Astrocyte of the spinal cord (primary cell): ENCODE measurements around the gene GALK1.

ENCODE experiments used
- DNase-seq: peaks from one replicate; pipeline ENCODE4 v3.0.0; 2011; ENCODE audit warnings: low read depth, low spot score
- H3K4me3 ChIP-seq: 2 replicates; pipeline ENCODE4 v1.5.1; 2011; ENCODE audit warnings: low read depth, mild to moderate bottlenecking, low read length, moderate library complexity
- in situ Hi-C: cut with HindIII; loops from 2 replicates; pipeline ENCODE4 v1.10.0; 2017; ENCODE audit warnings: low sequenced_read_pairs
- TF ChIP-seq, protein P1 (sequence below): IDR thresholded peaks from 2 replicates; pipeline ENCODE4 v1.5.1; 2012; ENCODE audit warnings: low read depth, mild to moderate bottlenecking, low read length, inconsistent platforms

The GALK1 gene

DNA sequence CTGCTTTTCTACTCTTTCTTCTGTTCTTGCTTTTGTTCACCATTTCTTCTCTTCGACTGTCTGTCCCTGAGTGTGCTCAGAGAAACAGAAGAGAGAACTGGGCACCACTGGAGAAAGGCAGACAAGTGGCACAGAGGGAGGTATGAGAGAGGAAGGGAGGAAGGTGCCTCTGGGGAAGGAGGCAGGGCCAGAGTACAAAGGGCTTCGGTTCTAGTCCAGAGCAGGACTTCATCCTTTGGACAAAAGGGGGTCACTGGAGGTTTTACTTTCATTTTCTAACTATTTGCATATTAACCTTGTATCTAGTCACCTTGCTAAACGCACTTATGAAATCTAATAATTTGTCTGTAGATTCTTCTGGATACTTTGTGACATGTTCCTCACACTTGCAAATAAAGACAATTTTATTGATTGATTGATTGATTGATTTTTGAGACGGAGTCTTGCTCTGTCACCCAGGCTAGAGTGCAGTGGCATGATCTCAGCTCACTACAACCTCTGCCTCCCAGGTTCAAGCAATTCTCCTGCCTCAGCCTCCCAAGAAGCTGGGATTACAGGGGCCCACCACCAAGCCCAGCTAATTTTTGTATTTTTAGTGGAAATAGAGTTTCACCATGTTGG, 30.2 kb downstream of the GALK1 start:
- in situ Hi-C loops, result no loop called here
- no peak for DNase-seq
- no peak overlapping the region for H3K4me3 ChIP-seq
- TF ChIP-seq, protein P1, sequence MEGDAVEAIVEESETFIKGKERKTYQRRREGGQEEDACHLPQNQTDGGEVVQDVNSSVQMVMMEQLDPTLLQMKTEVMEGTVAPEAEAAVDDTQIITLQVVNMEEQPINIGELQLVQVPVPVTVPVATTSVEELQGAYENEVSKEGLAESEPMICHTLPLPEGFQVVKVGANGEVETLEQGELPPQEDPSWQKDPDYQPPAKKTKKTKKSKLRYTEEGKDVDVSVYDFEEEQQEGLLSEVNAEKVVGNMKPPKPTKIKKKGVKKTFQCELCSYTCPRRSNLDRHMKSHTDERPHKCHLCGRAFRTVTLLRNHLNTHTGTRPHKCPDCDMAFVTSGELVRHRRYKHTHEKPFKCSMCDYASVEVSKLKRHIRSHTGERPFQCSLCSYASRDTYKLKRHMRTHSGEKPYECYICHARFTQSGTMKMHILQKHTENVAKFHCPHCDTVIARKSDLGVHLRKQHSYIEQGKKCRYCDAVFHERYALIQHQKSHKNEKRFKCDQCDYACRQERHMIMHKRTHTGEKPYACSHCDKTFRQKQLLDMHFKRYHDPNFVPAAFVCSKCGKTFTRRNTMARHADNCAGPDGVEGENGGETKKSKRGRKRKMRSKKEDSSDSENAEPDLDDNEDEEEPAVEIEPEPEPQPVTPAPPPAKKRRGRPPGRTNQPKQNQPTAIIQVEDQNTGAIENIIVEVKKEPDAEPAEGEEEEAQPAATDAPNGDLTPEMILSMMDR, result no peak

DNA sequence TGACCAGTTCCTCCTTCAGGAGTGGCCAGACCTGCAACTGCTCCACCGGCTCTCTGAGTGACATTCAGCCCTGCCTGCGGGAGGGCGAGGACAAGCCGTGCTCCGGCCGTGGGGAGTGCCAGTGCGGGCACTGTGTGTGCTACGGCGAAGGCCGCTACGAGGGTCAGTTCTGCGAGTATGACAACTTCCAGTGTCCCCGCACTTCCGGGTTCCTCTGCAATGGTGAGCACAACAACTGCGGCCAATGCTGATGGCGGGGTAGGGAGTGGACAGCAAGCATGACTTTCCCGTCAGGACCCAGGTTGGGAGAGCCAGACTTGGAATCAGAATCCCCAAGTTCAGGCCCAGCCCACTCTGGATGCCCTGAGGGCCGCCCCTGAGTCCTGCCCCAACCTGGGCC, 31.5 kb downstream of the GALK1 start:
- no peak overlapping the region for H3K4me3 ChIP-seq
- TF ChIP-seq, protein P1, result no peak
- in situ Hi-C loops, result no loop called here
- DNase-seq, result no peak

DNA sequence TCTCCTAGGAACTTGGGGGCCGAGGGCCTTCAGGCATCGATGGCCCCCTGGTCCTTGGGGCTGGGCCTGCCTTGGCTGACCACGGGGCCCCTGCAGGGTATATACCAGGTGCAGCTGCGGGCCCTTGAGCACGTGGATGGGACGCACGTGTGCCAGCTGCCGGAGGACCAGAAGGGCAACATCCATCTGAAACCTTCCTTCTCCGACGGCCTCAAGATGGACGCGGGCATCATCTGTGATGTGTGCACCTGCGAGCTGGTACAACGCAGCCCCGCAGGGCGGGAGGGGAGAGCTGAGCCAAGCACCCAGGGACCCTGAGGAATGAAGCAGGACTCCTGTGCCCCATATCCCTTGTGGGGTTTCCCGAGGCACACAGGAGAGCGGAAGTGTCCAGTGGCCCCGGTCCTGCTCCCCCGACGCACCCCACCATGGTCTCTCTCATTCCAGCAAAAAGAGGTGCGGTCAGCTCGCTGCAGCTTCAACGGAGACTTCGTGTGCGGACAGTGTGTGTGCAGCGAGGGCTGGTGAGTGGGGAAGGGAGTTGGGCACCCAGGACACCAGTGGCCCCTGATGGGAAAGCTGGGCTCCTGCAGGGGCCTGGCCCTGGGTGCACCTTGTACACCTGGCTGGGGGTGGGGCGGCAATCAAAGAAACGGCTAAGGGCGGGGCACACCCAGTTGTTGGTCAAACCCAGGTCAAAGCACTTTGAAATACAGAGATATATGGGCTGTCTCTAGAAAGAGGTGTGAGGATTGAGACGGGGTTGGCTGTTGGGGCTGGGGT, 33.1 kb downstream of the GALK1 start:
- no peak overlapping the region for H3K4me3 ChIP-seq
- in situ Hi-C loops, result no loop called here
- TF ChIP-seq, protein P1, result no peak
- DNase-seq, result no peak

DNA sequence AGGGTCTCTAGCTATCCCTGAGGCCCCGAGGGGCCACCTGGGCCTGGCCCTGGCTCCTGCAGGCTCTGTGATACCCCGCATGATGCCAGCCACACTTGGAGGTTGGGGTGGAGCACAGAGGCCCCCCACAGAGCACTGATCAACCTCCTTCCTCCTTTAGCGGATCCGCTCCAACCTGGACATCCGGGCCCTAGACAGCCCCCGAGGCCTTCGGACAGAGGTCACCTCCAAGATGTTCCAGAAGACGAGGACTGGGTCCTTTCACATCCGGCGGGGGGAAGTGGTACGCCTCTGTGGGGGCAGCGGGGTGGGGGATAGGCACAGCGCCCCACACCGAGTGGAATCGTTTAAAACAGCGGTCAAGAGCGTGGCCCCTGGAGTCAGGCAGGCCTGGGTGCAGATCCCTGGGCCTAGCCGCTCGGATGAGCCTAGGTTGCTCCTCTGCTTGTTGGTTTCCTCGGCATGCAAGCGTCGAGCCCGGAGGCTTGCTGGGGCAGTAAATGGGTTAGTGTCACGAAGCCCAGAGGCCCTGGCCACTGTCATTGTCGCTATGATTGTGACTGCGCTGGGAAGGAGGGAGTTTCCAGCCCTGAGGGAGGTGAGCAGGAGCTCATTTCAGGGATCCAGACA, 33.8 kb downstream of the GALK1 start:
- no peak overlapping the region for H3K4me3 ChIP-seq
- no peak for DNase-seq
- TF ChIP-seq, protein P1, result no peak
- in situ Hi-C loops, result no loop called here

DNA sequence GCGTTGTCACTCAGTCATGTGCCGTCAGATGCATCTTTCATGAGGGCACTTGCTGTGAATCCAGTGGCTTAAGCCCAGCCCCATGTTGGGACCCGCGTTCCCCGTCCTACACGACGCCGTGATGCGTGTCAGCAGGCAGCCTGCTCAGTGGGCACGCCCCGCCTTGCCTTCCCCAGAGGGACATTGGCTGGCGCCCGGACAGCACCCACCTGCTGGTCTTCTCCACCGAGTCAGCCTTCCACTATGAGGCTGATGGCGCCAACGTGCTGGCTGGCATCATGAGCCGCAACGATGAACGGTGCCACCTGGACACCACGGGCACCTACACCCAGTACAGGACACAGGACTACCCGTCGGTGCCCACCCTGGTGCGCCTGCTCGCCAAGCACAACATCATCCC, 34.9 kb downstream of the GALK1 start:
- TF ChIP-seq, protein P1, result no peak
- no peak for DNase-seq
- no peak overlapping the region for H3K4me3 ChIP-seq
- in situ Hi-C loops, result no loop called here

DNA sequence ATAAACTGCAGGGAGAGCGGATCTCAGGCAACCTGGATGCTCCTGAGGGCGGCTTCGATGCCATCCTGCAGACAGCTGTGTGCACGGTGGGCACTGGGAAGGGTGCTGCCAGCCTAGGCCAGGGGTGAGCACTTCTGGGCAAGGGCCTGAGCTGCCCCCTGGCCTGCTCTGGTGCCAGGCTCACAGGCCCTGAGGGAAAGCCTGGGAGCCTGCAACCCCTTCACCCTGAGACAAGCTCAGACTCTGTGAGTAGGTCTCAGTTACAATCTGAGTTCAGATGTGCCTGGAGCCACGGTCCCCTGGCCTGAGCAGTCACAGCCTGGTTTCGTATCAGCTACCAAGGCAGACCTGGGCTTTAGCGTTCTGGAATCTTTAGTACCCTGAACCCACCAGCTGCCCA, 35.6 kb downstream of the GALK1 start:
- no peak overlapping the region for H3K4me3 ChIP-seq
- DNase-seq, result no peak
- TF ChIP-seq, protein P1, result no peak
- in situ Hi-C loops, result no loop called here
